ENCODE results near the gene ACOX3.
"Not testable (repeated sequence)": the region's sequence is repeated elsewhere in the genome, so short reads cannot be mapped to it uniquely, and the experiment has no call there.

ACOX3 gene

DNA sequence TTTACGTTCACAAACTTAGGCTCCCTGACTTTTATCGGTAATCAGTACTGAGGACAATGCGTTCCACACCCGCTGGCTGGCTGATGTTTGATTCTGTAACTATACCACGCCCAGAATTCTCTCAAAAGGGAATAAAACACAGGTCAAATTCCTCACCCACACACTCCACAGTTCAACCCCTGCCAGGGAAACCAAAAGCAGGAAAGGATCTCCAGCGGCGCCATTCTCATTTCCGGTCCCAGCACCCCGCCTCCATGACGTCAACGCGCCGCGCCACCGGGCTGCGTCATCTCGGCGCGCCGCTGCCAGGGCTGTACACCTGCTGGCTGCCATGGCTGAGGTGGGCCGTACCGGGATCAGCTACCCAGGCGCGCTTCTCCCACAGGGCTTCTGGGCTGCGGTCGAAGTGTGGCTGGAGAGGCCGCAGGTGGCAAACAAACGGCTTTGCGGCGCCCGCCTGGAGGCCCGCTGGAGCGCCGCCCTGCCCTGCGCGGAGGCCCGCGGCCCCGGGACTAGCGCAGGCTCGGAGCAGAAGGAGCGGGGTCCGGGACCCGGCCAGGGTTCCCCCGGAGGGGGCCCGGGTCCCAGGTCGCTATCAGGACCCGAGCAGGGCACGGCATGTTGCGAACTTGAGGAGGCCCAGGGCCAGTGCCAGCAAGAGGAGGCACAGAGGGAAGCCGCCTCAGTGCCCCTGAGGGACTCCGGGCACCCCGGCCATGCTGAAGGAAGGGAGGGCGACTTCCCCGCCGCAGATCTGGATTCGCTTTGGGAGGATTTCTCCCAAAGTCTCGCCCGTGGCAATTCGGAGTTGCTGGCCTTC is at the start of gene ACOX3, which contains the start of gene TRMT44:
TSS of gene ACOX3 (minus strand) at position 232 of the 820 bp plus-strand sequence. CDS start 24,202 bp downstream, outside the sequence.
TSS of gene TRMT44 (plus strand) at position 286 of the 820 bp plus-strand sequence. CDS start at position 332, 46 bp downstream.
- peak; percentile 93 for DNase-seq (ENCODE audit: low spot score)

GRCh38 chr4:8488791-8489369 is 48.4 kb upstream of the ACOX3 start:
- DNase-seq (ENCODE audit: low spot score), result no peak

- not testable (repeated sequence) for DNase-seq (ENCODE audit: low spot score)
These were observed 46.1 kb upstream of the ACOX3 start for GRCh38 chr4:8486643-8487042.

GRCh38 chr4:8480221-8480620 is 39.7 kb upstream of the ACOX3 start:
- DNase-seq (ENCODE audit: low spot score), result no peak

GRCh38 chr4:8478801-8479744 is 38.5 kb upstream of the ACOX3 start:
- DNase-seq (ENCODE audit: low spot score), result no peak

DNA sequence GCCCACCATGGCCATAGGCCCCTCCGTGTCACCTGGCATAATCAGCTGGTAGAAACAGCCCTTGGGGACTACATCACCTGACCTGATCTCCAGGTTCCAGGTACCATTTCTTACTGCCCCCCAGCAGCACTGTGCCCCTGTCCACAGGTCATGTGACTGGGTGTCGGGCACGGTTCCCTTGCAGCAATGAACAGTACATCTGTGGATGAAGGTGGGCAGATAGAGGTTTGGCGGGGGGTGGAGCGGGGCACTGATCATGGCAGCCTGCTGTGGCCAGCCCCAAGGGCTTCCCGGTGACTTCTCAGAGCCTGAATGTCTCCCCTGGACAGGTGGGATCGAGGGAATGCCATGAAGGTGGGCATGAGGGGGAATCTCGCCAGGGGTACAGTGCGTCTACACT is 37.8 kb upstream of the ACOX3 start:
- DNase-seq (ENCODE audit: low spot score), result no peak

DNA sequence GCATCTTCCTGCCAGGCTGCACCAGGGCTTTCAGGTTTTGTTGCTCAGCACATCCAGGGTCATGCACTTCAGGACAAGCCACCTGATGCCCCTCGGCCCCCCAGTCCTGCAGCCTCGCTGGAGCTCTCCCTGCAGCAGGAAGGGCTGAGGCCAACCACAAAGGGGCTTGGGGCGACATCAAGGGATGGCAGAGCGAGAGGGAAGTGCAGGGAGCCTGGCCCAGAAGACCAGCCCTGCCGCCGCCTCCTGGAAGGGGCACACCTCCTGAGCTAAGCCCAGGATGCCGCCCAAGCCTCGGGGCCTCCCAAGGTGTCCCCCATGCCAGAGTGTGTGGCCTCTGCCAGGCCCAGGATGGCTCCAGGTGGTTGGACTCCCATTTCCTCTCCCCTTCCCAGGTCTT is 37.2 kb upstream of the ACOX3 start:
- no peak for DNase-seq (ENCODE audit: low spot score)

GRCh38 chr4:8477095-8477635 is 36.6 kb upstream of the ACOX3 start:
- no peak for DNase-seq (ENCODE audit: low spot score)

GRCh38 chr4:8475751-8476575 is 35.4 kb upstream of the ACOX3 start:
- no peak for DNase-seq (ENCODE audit: low spot score)

DNA sequence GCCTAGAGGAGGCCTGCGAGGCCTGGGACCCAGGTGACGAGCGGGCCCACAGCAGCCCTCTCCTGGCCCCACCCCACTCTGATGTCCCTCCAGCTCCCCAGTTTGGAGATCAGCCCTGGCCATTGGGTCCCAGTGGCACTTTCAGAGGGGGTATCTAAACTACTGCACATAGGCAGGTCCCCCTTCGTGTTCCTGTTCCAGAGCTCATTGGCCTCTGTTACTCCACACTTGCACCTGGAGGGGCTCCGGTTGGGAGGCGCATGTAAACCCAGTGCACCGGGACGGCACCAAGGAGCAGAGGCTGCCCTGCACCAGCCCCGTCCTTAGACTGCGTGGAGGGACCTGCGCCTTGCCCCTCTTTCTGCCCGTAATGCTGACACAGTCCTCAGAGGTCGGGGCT is 34.3 kb upstream of the ACOX3 start:
- DNase-seq (ENCODE audit: low spot score), result no peak

- DNase-seq (ENCODE audit: low spot score), result no peak
These were observed 33.5 kb upstream of the ACOX3 start for GRCh38 chr4:8473920-8474590.

GRCh38 chr4:8473198-8473919 is 32.8 kb upstream of the ACOX3 start:
- no peak for DNase-seq (ENCODE audit: low spot score)

GRCh38 chr4:8472689-8473197 is 32.2 kb upstream of the ACOX3 start:
- DNase-seq (ENCODE audit: low spot score), result peak; percentile 90

- DNase-seq (ENCODE audit: low spot score), result no peak
These were observed 31.7 kb upstream of the ACOX3 start for GRCh38 chr4:8472158-8472688.

DNA sequence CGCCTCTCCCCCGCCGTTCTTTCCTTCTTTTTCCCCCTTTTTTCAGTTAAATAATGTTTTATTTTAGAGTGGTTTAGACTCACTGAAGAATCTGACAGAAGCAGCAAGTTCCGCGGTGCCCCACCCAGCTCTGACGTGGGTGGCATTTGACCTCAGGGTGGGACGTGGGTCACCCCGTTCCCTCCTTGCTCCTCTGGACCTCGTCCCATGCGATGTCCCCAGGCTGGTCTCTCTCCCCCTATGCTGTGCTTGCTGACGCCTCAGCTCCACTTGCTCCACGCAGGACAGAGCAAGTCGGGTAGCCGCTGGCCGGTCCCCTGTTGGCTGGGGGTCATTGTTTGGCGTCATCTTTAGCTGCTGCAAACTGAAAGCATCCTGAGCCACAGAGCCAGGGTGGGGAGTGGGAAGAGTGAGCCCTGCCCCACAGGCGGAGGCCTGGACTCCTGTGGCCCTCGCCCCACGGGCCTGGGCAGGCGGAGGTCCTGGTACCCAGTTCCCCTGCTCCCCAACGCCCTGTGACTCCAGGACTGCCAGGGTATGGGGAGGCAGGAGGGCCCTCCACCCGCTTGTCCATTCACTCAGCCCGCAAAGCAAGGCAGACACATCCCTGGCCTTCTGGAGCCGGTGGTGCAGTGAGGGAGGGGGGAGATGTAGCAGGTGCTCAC is 30.8 kb upstream of the ACOX3 start:
- DNase-seq (ENCODE audit: low spot score), result no peak

- no peak for DNase-seq (ENCODE audit: low spot score)
These were observed 30.0 kb upstream of the ACOX3 start for GRCh38 chr4:8470451-8471024.

DNA sequence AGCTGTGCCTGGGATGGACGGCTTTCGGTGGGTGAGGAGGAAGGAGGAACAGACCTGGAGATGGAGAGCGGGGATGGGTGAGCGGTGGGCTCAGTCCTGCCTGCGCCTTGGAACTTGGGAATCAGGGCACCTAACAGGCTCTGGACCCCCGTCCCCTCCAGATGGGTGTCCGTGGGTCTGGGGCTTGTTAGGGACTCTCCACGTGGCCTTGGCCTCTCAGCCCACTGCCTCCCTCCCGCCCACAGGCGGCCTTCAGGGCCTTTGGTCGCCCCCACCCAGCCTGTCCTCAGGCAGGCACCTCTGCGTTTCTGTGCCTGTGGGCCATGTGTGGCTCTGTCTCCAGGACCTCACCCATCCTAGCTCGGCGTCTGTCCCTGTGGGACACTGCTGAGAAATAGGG is 29.0 kb upstream of the ACOX3 start:
- DNase-seq (ENCODE audit: low spot score), result no peak

- peak; percentile 76 for DNase-seq (ENCODE audit: low spot score)
These were observed 28.4 kb upstream of the ACOX3 start for GRCh38 chr4:8468746-8469535.

All from AG08395 (cell line).